DOHH2 (cell line): ENCODE data around the gene GOLGA5.

ENCODE experiments used
- H3F3A ChIP-seq: fragments of 200-600 bp; sonication (generic), shearing (Covaris generic); 2 replicates; pipeline ENCODE4 v1.6.0; 2016; ENCODE audit warnings: antibody characterized with exemption, mild to moderate bottlenecking; ENCODE audit not compliant: control insufficient read depth, insufficient read depth
- H3K27ac ChIP-seq: fragments of 200-600 bp; sonication (generic); 2 replicates; pipeline ENCODE4 v1.5.1; 2014; ENCODE audit warnings: low read depth, mild to moderate bottlenecking, low read length, moderate library complexity
- H3K27me3 ChIP-seq: fragments of 200-600 bp; sonication (generic); 2 replicates; pipeline ENCODE4 v1.6.1; 2014; ENCODE audit warnings: mild to moderate bottlenecking, low read length, mixed read lengths; ENCODE audit not compliant: control insufficient read depth
- H3K36me3 ChIP-seq: fragments of 200-600 bp; sonication (generic); 2 replicates; pipeline ENCODE4 v1.6.1; 2014; ENCODE audit warnings: mild to moderate bottlenecking, low read length, moderate library complexity, mixed read lengths; ENCODE audit not compliant: control insufficient read depth
- H3K4me1 ChIP-seq: fragments of 200-600 bp; sonication (generic); 2 replicates; pipeline ENCODE4 v1.6.1; 2014; ENCODE audit warnings: mild to moderate bottlenecking, low read length, mixed read lengths; ENCODE audit not compliant: control insufficient read depth
- H3K4me2 ChIP-seq: fragments of 200-600 bp; sonication (generic); 2 replicates; pipeline ENCODE4 v1.6.0; 2014; ENCODE audit warnings: mild to moderate bottlenecking, low read length, moderate library complexity
- H3K4me3 ChIP-seq: fragments of 200-600 bp; sonication (generic); 2 replicates; pipeline ENCODE4 v1.5.1; 2014; ENCODE audit warnings: mild to moderate bottlenecking, low read length, mixed read lengths
- H3K79me2 ChIP-seq: fragments of 200-600 bp; sonication (generic); 2 replicates; pipeline ENCODE4 v1.6.1; 2014; ENCODE audit warnings: mild to moderate bottlenecking, low read length, mixed read lengths; ENCODE audit not compliant: control insufficient read depth
- H3K9me2 ChIP-seq: fragments of 200-600 bp; sonication (generic); replicated peaks from 2 replicates; pipeline ENCODE4 v1.6.1; 2014; ENCODE audit warnings: mild to moderate bottlenecking, low read length, mixed read lengths; ENCODE audit not compliant: control insufficient read depth
- H3K9me3 ChIP-seq: fragments of 200-600 bp; sonication (generic); 2 replicates; pipeline ENCODE4 v1.6.1; 2014; ENCODE audit warnings: antibody characterized with exemption, low read length, mixed read lengths; ENCODE audit not compliant: control insufficient read depth, insufficient read depth
- H4K20me1 ChIP-seq: fragments of 200-600 bp; sonication (generic); 2 replicates; pipeline ENCODE4 v1.6.0; 2014; ENCODE audit warnings: low read depth, mild to moderate bottlenecking, antibody characterized with exemption, low read length, moderate library complexity; ENCODE audit not compliant: control insufficient read depth, insufficient read depth
- EZH2phosphoT487 ChIP-seq: fragments of 200-600 bp; sonication (generic); IDR thresholded peaks from 2 replicates; pipeline ENCODE4 v1.6.1; 2017; ENCODE audit warnings: borderline replicate concordance, mild to moderate bottlenecking, antibody characterized with exemption, low read length, moderate library complexity, mixed read lengths
- TF ChIP-seq, protein P1 (sequence below): fragments of 200-600 bp; sonication (generic); IDR thresholded peaks from one replicate; pipeline ENCODE4 v1.5.1; 2014; ENCODE audit warnings: antibody characterized with exemption, mild to moderate bottlenecking, low read depth, low read length; ENCODE audit not compliant: poor library complexity, severe bottlenecking

Gene GOLGA5

GRCh38 chr14:92830902-92831301 lies 36.8 kb downstream of the GOLGA5 start:
- no peaks in the 10 kb centered on the region for H3K9me3 ChIP-seq
- H3K27me3 ChIP-seq = no peaks in the 10 kb centered on the region
- no peaks in the 10 kb centered on the region for H4K20me1 ChIP-seq
- H3K4me2 ChIP-seq = no peak overlapping the region
- H3K27ac ChIP-seq = no peak overlapping the region
- H3K9me2 ChIP-seq = no peaks in the 10 kb centered on the region
- no peak overlapping the region for H3K4me3 ChIP-seq
- no peak for TF ChIP-seq EZH2phosphoT487
- TF ChIP-seq, protein P1, sequence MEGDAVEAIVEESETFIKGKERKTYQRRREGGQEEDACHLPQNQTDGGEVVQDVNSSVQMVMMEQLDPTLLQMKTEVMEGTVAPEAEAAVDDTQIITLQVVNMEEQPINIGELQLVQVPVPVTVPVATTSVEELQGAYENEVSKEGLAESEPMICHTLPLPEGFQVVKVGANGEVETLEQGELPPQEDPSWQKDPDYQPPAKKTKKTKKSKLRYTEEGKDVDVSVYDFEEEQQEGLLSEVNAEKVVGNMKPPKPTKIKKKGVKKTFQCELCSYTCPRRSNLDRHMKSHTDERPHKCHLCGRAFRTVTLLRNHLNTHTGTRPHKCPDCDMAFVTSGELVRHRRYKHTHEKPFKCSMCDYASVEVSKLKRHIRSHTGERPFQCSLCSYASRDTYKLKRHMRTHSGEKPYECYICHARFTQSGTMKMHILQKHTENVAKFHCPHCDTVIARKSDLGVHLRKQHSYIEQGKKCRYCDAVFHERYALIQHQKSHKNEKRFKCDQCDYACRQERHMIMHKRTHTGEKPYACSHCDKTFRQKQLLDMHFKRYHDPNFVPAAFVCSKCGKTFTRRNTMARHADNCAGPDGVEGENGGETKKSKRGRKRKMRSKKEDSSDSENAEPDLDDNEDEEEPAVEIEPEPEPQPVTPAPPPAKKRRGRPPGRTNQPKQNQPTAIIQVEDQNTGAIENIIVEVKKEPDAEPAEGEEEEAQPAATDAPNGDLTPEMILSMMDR = no peak
- H3F3A ChIP-seq = no peaks in the 10 kb centered on the region
- H3K79me2 ChIP-seq = no peaks in the 10 kb centered on the region
- peaks cover 54% of the 10 kb centered on the region for H3K36me3 ChIP-seq
- H3K4me1 ChIP-seq = no peaks in the 10 kb centered on the region

DNA sequence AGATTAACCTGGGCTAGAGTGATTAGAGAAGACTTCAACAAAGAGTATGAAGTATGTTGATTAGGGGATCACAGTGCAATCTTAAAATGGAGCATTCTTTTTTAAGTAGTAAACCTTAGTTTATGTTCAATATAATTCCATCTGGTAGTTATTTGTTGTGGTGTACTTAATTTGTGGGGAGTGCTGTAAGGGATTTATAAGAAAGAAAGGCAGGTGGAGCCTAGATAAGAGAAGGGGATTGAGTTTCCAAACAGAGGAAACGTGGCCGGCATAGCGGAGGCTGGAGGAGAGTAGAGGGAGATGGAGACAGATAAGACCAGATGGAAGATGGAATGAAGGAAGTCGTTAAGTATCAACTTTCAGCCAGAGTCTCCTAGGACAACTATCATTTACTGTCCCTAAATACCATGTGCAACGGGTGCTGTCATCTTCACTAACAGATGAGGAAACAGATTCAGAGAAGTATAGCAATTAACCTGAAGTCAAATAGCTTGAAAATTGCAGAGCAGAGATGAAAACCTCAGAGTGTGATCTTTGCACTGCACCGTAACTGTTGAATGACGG lies 38.1 kb downstream of the GOLGA5 start:
- peaks cover 52% of the 10 kb centered on the region for H3K36me3 ChIP-seq
- no peaks in the 10 kb centered on the region for H3K4me1 ChIP-seq
- H3F3A ChIP-seq = no peaks in the 10 kb centered on the region
- H3K9me3 ChIP-seq = no peaks in the 10 kb centered on the region
- no peaks in the 10 kb centered on the region for H3K79me2 ChIP-seq
- no peak overlapping the region for H3K4me3 ChIP-seq
- H3K27me3 ChIP-seq = no peaks in the 10 kb centered on the region
- no peak overlapping the region for H3K27ac ChIP-seq
- no peaks in the 10 kb centered on the region for H4K20me1 ChIP-seq
- no peaks in the 10 kb centered on the region for H3K9me2 ChIP-seq
- H3K4me2 ChIP-seq = no peak overlapping the region
- TF ChIP-seq EZH2phosphoT487 = no peak
- TF ChIP-seq, protein P1 = no peak

DNA sequence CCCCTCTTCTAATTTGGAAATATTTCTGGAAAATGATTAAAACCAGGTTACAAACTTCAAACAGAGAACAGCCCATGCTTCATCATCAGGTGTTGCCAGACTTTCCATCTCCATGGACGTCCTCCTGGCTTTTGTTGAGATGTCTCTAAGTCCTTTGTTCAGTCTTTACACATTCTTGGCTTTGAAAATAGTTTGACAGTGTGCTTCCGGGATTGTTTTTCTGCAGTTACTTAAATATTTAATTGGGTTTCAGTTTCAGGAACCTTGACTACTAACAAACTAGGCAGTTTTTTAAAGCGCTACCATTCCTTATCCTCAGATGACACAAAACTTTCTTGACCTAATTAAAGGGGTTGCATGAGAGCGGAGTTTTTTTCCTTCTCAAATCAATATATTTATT lies 47.8 kb downstream of the GOLGA5 start:
- Histone ChIP-seq H3K9me3 (no peaks in the 10 kb centered on the region), H3K27ac (no peak overlapping the region), H3K4me3 (no peak overlapping the region), H4K20me1 (no peaks in the 10 kb centered on the region), H3K9me2 (no peaks in the 10 kb centered on the region), H3K79me2 (no peaks in the 10 kb centered on the region), H3K36me3 (peaks cover 13% of the 10 kb centered on the region; the same call in 1 of the 2 replicates), H3K4me1 (peaks cover 5% of the 10 kb centered on the region), H3K4me2 (no peak overlapping the region), H3F3A (no peaks in the 10 kb centered on the region), H3K27me3 (no peaks in the 10 kb centered on the region)
- TF ChIP-seq, protein P1 = no peak
- TF ChIP-seq EZH2phosphoT487 = no peak
